GM23248 (cell line): Measurements from ENCODE around the gene RTEL1. TPM values are rescaled to one million over a fixed set of nuclear protein-coding genes. Genes with fewer than 3 reads are reported as not detected.
"Not testable (repeated sequence)": the region's sequence is repeated elsewhere in the genome, so short reads cannot be mapped to it uniquely, and the experiment has no call there.

Experiments used
- DNase-seq: peaks from one replicate; pipeline ENCODE4 v3.0.0-alpha.2; 2015
- H2AFZ ChIP-seq: fragments of 200-600 bp; sonication (generic); 2 replicates; pipeline ENCODE4 v1.6.1; 2016; ENCODE audit warnings: antibody characterized with exemption
- H3F3A ChIP-seq: fragments of 200-600 bp; sonication (generic); 2 replicates; pipeline ENCODE4 v1.6.1; 2016; ENCODE audit warnings: mild to moderate bottlenecking, antibody characterized with exemption, mixed run types; ENCODE audit not compliant: insufficient read depth
- H3K27ac ChIP-seq: fragments of 200-600 bp; sonication (generic); 2 replicates; pipeline ENCODE4 v1.5.1; 2016; ENCODE audit warnings: mild to moderate bottlenecking
- H3K27me3 ChIP-seq: fragments of 200-600 bp; sonication (generic); replicated peaks from 2 replicates; pipeline ENCODE4 v1.6.1; 2016; ENCODE audit warnings: mild to moderate bottlenecking; ENCODE audit not compliant: insufficient read depth
- H3K36me3 ChIP-seq: fragments of 200-600 bp; sonication (generic); 2 replicates; pipeline ENCODE4 v1.6.1; 2016; ENCODE audit warnings: low read depth, mild to moderate bottlenecking
- H3K4me1 ChIP-seq: fragments of 200-600 bp; sonication (generic); 2 replicates; pipeline ENCODE4 v1.6.1; 2016; ENCODE audit warnings: mild to moderate bottlenecking; ENCODE audit not compliant: insufficient read depth
- H3K4me2 ChIP-seq: fragments of 200-600 bp; sonication (generic); one replicate; pipeline ENCODE4 v1.6.1; 2016; ENCODE audit warnings: mild to moderate bottlenecking; ENCODE audit not compliant: unreplicated experiment
- H3K4me3 ChIP-seq: fragments of 200-600 bp; sonication (generic); 2 replicates; pipeline ENCODE4 v1.5.1; 2016; ENCODE audit warnings: mild to moderate bottlenecking
- H3K79me2 ChIP-seq: fragments of 200-600 bp; sonication (generic); 2 replicates; pipeline ENCODE4 v1.6.1; 2016; ENCODE audit warnings: mild to moderate bottlenecking; ENCODE audit not compliant: insufficient read depth
- H3K9ac ChIP-seq: fragments of 200-600 bp; sonication (generic); 2 replicates; pipeline ENCODE4 v1.6.1; 2016; ENCODE audit warnings: mild to moderate bottlenecking
- H3K9me2 ChIP-seq: fragments of 200-600 bp; sonication (generic); 2 replicates; pipeline ENCODE4 v1.6.1; 2016; ENCODE audit warnings: mixed run types, mild to moderate bottlenecking, moderate library complexity; ENCODE audit not compliant: insufficient read depth
- H3K9me3 ChIP-seq: fragments of 200-600 bp; sonication (generic); one replicate; pipeline ENCODE4 v1.6.1; 2017; ENCODE audit warnings: low read depth
- H4K20me1 ChIP-seq: fragments of 200-600 bp; sonication (generic); 2 replicates; pipeline ENCODE4 v1.6.0; 2016; ENCODE audit not compliant: insufficient read depth
- EZH2 ChIP-seq: fragments of 200-600 bp; sonication (generic); IDR thresholded peaks from 2 replicates; pipeline ENCODE4 v1.6.1; 2018; ENCODE audit warnings: antibody characterized with exemption, mild to moderate bottlenecking; ENCODE audit not compliant: insufficient read depth, poor library complexity, severe bottlenecking
- EZH2phosphoT487 ChIP-seq: fragments of 200-600 bp; sonication (generic); IDR thresholded peaks from 2 replicates; pipeline ENCODE4 v1.6.1; 2018; ENCODE audit warnings: antibody characterized with exemption, moderate library complexity, mild to moderate bottlenecking, low read depth; ENCODE audit not compliant: insufficient read depth
- WGBS, 2 experiments: methylation state at CpG; one replicate each; pipeline ENCODE4 v1.1.6; 2015 to 2017; ENCODE audit warnings: low lambda C conversion rate in 2 of 2, low coverage in 1 of 2; ENCODE audit errors: missing lambda C conversion rate in 2 of 2; 5-methylcytosine and 5-hydroxymethylcytosine counted together
- in situ Hi-C: fragments of 300-500 bp; cut with MboI; formaldehyde crosslinking; loops from 2 replicates; pipeline ENCODE4 v1.15.0; 2020
- polyA plus RNA-seq: library from polyadenylated mRNA; unstranded; fragments of >200 nt; fragmentation: Nextera tagmentation; extraction: Ambion mirVana; gene quantifications from 2 replicates; pipeline ENCODE4 v1.2.1, GENCODE V29; 2016
- total RNA-seq: library from RNA; depleted of rRNA; stranded (reverse); fragments of >200 nt; shearing (Covaris generic); gene quantifications from 2 replicates; pipeline ENCODE4 v1.2.3, GENCODE V29; 2014

The RTEL1 gene
- total and polyA plus RNA-seq, 2 experiments from 2014 or later = 8.6 to 15.6 TPM

DNA sequence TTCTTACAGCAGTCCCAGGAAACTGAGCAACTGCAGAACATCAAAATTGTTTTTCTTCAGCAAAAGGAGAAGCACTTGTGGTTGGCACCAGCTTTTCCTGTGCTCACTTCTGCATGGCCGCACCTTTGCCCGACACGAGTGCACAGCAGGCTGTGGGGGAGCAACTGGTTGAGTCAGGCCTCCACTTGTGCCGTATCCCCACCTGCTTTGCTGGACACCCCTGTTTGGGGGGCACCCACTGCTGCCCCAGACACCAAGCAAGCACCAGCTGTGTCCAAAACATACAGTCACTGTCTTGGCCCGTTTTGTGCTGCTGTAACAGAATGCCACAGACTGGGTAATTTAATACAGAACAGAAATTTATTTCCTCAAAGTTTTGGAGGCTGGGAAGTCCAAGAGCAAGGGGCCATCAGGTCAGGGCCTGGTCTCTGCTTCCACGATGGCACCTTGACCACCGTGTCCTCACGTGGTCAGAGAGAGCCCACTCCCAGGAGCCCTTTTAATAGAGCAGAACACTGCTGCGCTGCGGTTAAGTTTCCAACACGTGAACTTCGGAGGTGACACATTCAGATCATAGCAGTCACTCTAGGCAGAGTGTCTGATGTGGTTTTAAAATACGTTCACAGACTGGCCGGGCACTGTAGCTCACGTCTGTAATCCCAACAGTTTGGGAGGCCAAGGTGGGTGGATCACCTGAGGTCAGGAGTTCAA, 22.5 kb upstream of the RTEL1 start:
- no peak overlapping the region for H3K27ac ChIP-seq
- in situ Hi-C loops = no loop called here
- no peak overlapping the region for H3K9ac ChIP-seq
- no peaks in the 10 kb centered on the region for H4K20me1 ChIP-seq
- no peak for DNase-seq
- H3K4me2 ChIP-seq = no peak overlapping the region
- no peak overlapping the region for H3K4me3 ChIP-seq
- H3K9me3 ChIP-seq = no peaks in the 10 kb centered on the region
- TF ChIP-seq EZH2 (no peak), EZH2phosphoT487 (no peak)
- no peaks in the 10 kb centered on the region for H3K79me2 ChIP-seq
- 0 out of 2 replicates have a peak, but pooled peaks cover 4% of the 10 kb centered on the region for H3F3A ChIP-seq
- no peaks in the 10 kb centered on the region for H3K27me3 ChIP-seq
- no peak overlapping the region for H2AFZ ChIP-seq
- H3K4me1 ChIP-seq = peaks cover 16% of the 10 kb centered on the region
- 82 to 87% methylated on average over 15 of the region's 15 CpGs for WGBS, 2 experiments
- no peaks in the 10 kb centered on the region for H3K36me3 ChIP-seq
- H3K9me2 ChIP-seq = no peaks in the 10 kb centered on the region

DNA sequence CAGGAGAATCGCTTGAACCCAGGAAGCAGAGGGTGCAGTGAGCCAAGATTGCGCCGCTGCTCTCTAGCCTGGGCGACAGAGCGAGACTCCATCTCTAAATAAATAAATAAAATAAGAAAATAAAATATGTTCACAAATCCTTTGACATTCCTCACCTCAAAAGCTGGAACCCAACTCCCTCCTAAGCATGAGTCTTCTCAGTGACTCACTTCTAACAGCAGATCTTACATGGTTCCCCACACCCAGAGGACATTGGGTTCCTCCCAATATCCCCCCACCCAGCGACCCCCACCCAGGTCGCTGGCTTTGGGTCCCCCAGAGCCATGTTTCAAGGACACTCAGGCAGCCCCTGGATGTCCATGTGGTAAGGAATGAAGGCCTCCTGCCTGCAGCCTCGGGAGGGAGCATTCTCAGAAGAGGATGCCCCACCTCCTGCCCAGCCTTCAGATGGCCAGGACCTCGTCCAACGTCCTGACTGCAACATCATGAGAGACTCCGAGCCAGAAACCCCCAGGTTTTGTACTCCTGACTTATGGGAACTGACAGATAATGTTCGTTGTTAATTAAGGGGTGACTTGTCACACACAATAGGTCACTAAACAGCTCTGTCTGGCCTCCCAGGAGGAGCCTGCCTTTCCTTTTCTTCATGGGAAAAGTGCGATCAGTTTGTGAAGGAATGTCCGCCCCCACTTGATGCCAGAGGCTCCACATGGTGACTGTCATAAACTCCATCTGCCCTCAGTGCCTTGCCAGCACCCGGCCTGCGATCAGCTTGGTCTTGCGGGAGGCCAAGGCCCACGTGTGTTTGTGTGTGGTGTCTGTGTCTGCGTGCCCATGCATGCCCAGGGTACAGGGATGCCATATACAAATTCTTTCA, 21.1 kb upstream of the RTEL1 start:
- peak; percentile 74 for DNase-seq
- in situ Hi-C loops = no loop called here
- Histone ChIP-seq H3K27ac (peak overlapping the region; percentile 82), H4K20me1 (no peaks in the 10 kb centered on the region), H3K4me1 (peaks cover 16% of the 10 kb centered on the region), H3K4me3 (no peak overlapping the region), H3K27me3 (no peaks in the 10 kb centered on the region), H3K9me3 (no peaks in the 10 kb centered on the region), H3F3A (0 out of 2 replicates have a peak, but pooled peaks cover 4% of the 10 kb centered on the region), H3K4me2 (peak overlapping the region; percentile 55), H3K9ac (peak overlapping the region; percentile 58), H3K9me2 (no peaks in the 10 kb centered on the region), H2AFZ (peak overlapping the region; percentile 74), H3K79me2 (no peaks in the 10 kb centered on the region), H3K36me3 (no peaks in the 10 kb centered on the region)
- TF ChIP-seq EZH2 = no peak
- TF ChIP-seq EZH2phosphoT487 = no peak
- 29 to 33% methylated on average over 19 of the region's 19 CpGs for WGBS, 2 experiments

DNA sequence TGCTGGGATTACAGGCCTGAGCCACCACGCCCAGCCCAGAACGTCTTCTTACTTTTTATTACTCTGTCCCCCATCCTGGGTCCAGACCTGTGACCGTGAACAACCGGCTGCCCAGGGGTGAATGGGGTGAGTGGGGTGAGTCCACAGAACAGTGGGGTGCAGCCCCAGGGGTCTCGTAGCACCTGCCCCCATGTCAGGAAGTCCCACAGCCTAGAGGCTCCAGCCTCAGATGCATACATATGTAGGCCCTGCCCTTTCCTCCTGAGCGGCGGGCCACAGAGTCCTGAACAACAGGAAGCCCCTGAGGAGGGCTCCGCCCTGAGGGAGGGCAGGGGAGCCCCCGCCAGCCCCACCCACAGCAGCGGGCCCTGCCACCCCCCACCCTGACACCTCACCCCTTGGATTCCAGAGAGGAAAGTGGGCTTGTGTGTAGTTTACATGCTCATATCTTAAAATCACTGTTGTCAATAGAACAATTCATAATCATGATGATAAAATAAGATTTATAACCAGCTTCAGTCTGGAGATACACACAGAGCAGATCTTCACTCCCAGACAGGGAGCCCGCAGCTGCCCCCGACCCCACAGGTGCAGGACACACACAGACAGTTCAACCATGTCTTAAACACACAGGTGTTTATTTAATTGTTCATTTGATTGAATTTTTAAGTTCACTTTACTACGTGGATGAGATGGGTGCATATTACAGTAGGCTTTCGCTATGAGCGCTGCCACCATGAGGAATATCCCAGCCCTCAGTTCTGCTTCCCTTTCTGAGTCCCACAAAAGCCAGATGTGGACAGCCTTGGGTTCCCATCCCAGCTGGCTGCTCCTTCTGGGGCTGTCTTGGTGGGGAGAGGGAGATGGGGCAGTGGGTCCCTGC, 18.8 kb upstream of the RTEL1 start:
- H3K9me3 ChIP-seq = no peaks in the 10 kb centered on the region
- no peaks in the 10 kb centered on the region for H3K9me2 ChIP-seq
- H3K79me2 ChIP-seq = no peaks in the 10 kb centered on the region
- no peaks in the 10 kb centered on the region for H3K27me3 ChIP-seq
- H3F3A ChIP-seq = 0 out of 2 replicates have a peak, but pooled peaks cover 4% of the 10 kb centered on the region
- no peak overlapping the region for H3K4me2 ChIP-seq
- H2AFZ ChIP-seq = no peak overlapping the region
- in situ Hi-C loops = no loop called here
- no peaks in the 10 kb centered on the region for H3K36me3 ChIP-seq
- peaks cover 16% of the 10 kb centered on the region for H3K4me1 ChIP-seq
- no peak overlapping the region for H3K9ac ChIP-seq
- no peak overlapping the region for H3K4me3 ChIP-seq
- TF ChIP-seq EZH2phosphoT487 (no peak), EZH2 (no peak)
- DNase-seq = no peak
- H3K27ac ChIP-seq = no peak overlapping the region
- no peaks in the 10 kb centered on the region for H4K20me1 ChIP-seq
- 79 to 83% methylated on average over 11 to 15 of the region's 15 CpGs for WGBS, 2 experiments

GRCh38 chr20:63640086-63640485, 18.0 kb upstream of the RTEL1 start:
- H2AFZ ChIP-seq = no peak overlapping the region
- H3K9me3 ChIP-seq = no peaks in the 10 kb centered on the region
- H3K4me1 ChIP-seq = peaks cover 16% of the 10 kb centered on the region
- no peak for TF ChIP-seq EZH2phosphoT487
- no peak for TF ChIP-seq EZH2
- H3K9ac ChIP-seq = no peak overlapping the region
- H4K20me1 ChIP-seq = no peaks in the 10 kb centered on the region
- H3F3A ChIP-seq = 0 out of 2 replicates have a peak, but pooled peaks cover 4% of the 10 kb centered on the region
- no peaks in the 10 kb centered on the region for H3K36me3 ChIP-seq
- H3K79me2 ChIP-seq = no peaks in the 10 kb centered on the region
- H3K4me2 ChIP-seq = no peak overlapping the region
- no peak overlapping the region for H3K4me3 ChIP-seq
- DNase-seq = no peak
- no peaks in the 10 kb centered on the region for H3K9me2 ChIP-seq
- H3K27ac ChIP-seq = no peak overlapping the region
- WGBS, 2 experiments = 48 to 57% methylated on average over 5 to 7 of the region's 8 CpGs
- no peaks in the 10 kb centered on the region for H3K27me3 ChIP-seq
- in situ Hi-C loops = no loop called here

DNA sequence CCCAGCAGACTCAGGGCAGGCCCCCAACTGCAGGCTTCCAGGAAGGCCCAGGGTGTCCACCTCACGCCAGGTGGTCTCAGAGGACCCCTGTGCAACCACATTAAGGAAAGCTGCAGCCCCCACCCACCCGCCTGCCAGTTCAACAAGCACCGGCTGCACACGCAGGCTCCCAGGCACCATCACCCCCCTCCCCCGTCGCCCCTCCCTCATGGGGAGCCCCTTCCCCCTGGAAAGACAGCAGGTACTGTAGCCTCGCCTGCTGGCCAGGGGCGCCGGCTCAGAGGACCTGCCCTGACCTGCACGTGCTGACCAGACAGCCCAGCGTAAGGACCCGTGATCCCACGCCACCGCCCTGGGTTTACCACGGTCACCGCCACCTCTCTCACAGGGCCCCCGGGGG, 17.4 kb upstream of the RTEL1 start:
- WGBS, 2 experiments = 87 to 95% methylated on average over 4 to 10 of the region's 17 CpGs
- H3K9ac ChIP-seq, H3F3A ChIP-seq, H3K9me3 ChIP-seq, DNase-seq, H3K4me3 ChIP-seq, H3K27ac ChIP-seq, H3K4me2 ChIP-seq, H2AFZ ChIP-seq, H4K20me1 ChIP-seq, H3K27me3 ChIP-seq, in situ Hi-C loops, H3K36me3 ChIP-seq, H3K9me2 ChIP-seq, H3K79me2 ChIP-seq: not testable (repeated sequence)
- peaks cover 14% of the 10 kb centered on the region for H3K4me1 ChIP-seq
